Forelimb muscle (tissue), 1 donor: ENCODE results near the gene SLC25A30. TPM values are rescaled to one million over a fixed set of nuclear protein-coding genes. Genes with fewer than 3 reads are reported as not detected.

Source experiments
- DNase-seq: peaks from one replicate; pipeline ENCODE4 v3.0.0-alpha.2; 2013; ENCODE audit warnings: low read depth
- polyA plus RNA-seq: library from polyadenylated mRNA; unstranded; fragments of 120-200 nt; gene quantifications from one replicate; pipeline ENCODE4 v1.2.1, GENCODE V29; 2013; ENCODE audit not compliant: insufficient read length

Gene SLC25A30
- polyA plus RNA-seq, result 15.1 TPM

GRCh38 chr13:45417790-45418534 is at the start of gene SLC25A30:
TSS of gene SLC25A30 (minus strand) at chr13:45418373. CDS start at chr13:45411425, 6,948 bp downstream.
- no peak for DNase-seq

- no peak for DNase-seq
These were observed 48.2 kb upstream of the SLC25A30 start for GRCh38 chr13:45466359-45466758.

GRCh38 chr13:45464687-45465453 is 46.7 kb upstream of the SLC25A30 start, which contains the start of gene COG3:
TSS of gene COG3 (plus strand) at chr13:45464939. CDS start at chr13:45465037, 98 bp downstream.
- DNase-seq, result peak; percentile 94

- DNase-seq, result no peak
These were observed 46.0 kb upstream of the SLC25A30 start for GRCh38 chr13:45464141-45464686.

GRCh38 chr13:45456196-45456972 is 38.2 kb upstream of the SLC25A30 start:
- DNase-seq, result no peak

GRCh38 chr13:45454204-45454603 is 36.0 kb upstream of the SLC25A30 start:
- no peak for DNase-seq

- no peak for DNase-seq
These were observed 33.1 kb upstream of the SLC25A30 start for GRCh38 chr13:45451282-45451681.

- DNase-seq, result no peak
These were observed 30.9 kb upstream of the SLC25A30 start for GRCh38 chr13:45448965-45449559.

- no peak for DNase-seq
These were observed 29.0 kb upstream of the SLC25A30 start for GRCh38 chr13:45447050-45447661.

- DNase-seq, result no peak
These were observed 28.0 kb upstream of the SLC25A30 start for GRCh38 chr13:45446181-45446580.

DNA sequence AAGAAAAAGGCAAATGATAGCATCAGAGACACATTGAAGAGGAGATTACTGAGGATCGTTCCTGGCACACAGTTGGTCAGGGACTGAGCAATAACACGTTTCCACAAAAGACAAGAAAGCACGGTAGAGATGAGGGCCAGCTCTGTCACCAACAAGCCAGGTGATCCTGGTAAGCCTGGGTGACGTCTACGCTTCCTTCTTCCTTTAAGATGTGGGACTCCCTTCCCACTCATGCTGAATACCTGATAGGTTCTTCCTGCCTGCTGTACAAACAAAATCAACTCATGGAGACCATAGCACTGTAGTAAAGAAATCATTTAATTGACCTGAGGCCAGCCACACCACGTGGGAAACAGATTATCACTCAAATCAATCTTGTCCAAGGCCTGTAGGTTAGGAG is 26.9 kb upstream of the SLC25A30 start:
- no peak for DNase-seq

DNA sequence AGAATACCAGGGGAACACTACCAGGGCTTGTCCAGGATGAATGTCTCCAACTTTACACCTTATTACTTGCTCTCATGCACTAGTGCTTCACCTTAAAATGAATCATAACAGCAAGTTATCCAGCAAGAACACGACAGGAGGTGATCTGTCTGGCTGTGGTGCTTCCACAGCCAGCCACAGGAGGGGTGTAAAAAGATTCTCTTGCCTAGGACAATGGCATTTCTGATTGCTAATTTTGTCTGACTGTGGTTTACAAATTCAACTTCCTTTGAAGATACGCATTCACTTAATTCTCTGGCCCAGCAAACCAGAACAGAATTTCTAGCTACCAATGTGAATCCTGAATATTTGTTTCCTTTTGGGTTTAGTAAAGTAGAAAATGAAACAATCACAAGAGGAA is 23.5 kb upstream of the SLC25A30 start:
- no peak for DNase-seq

- no peak for DNase-seq
These were observed 21.7 kb upstream of the SLC25A30 start for GRCh38 chr13:45439781-45440462.

- DNase-seq, result no peak
These were observed 20.8 kb upstream of the SLC25A30 start for GRCh38 chr13:45439008-45439407.

- DNase-seq, result no peak
These were observed 19.8 kb upstream of the SLC25A30 start for GRCh38 chr13:45437947-45438346.

DNA sequence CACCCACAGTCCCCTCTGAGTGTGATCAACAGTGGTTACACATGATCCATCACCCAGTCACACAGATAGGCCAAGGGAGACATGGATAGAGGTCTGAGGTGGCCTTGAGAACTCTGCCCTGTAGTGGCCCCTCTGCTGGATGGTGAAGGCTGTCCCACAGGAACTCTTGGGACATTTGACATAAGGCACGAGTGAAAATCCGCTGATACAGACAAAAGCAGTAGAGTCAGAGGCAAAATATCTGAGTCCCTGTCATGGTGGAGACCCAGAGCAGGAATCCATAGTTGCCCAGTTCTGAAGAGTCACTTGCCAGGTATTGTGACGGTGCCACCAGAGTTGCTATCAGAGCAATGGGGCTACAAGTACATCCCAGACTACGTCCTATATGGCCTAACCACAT is 18.8 kb upstream of the SLC25A30 start:
- no peak for DNase-seq

GRCh38 chr13:45436332-45436731 is 18.2 kb upstream of the SLC25A30 start:
- no peak for DNase-seq

- no peak for DNase-seq
These were observed 16.6 kb upstream of the SLC25A30 start for GRCh38 chr13:45434556-45435371.

- no peak for DNase-seq
These were observed 15.2 kb upstream of the SLC25A30 start for GRCh38 chr13:45433381-45433790.
